IPS-18c (cell line): ENCODE data around the gene ACADSB.

Experiments used
- H3K4me3 ChIP-seq: 2 replicates; pipeline ENCODE4 v1.7.0; 2013; ENCODE audit warnings: low read depth, mild to moderate bottlenecking, low read length, moderate library complexity; ENCODE audit not compliant: insufficient read depth
- H3K9me3 ChIP-seq: one replicate; pipeline ENCODE4 v1.6.1; 2013; ENCODE audit warnings: mild to moderate bottlenecking, low read length, moderate library complexity; ENCODE audit not compliant: control insufficient read depth, insufficient read depth

Gene ACADSB

DNA sequence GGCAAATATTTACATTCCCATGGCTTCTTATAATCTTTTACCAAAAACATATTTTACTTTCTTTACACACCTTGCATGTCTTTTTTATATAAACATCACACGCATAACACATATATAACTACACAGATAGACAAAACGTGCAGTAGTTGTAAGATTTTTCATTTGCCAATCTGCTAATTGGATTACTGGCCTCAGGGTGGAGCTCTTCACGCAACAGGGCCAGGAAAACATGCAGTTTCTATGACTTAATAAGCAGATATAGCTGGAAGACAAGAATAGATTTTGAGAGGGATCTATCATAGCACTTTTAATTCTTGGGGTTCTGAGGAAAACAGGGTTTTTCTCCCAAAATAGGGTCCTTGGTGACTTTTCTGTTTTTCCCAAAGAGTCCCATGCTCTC, 12.7 kb downstream of the ACADSB start:
- H3K9me3 ChIP-seq = no peaks in the 10 kb centered on the region
- no peak overlapping the region for H3K4me3 ChIP-seq

- H3K9me3 ChIP-seq = no peaks in the 10 kb centered on the region
These were observed 15.7 kb downstream of the ACADSB start for GRCh38 chr10:123024540-123024939.

GRCh38 chr10:123026302-123026701, 17.5 kb downstream of the ACADSB start:
- no peak overlapping the region for H3K4me3 ChIP-seq
- no peaks in the 10 kb centered on the region for H3K9me3 ChIP-seq

More at GRCh38 chr10:123024540-123024939, 15.7 kb downstream of the ACADSB start:
- H3K4me3 ChIP-seq = no peak overlapping the region

DNA sequence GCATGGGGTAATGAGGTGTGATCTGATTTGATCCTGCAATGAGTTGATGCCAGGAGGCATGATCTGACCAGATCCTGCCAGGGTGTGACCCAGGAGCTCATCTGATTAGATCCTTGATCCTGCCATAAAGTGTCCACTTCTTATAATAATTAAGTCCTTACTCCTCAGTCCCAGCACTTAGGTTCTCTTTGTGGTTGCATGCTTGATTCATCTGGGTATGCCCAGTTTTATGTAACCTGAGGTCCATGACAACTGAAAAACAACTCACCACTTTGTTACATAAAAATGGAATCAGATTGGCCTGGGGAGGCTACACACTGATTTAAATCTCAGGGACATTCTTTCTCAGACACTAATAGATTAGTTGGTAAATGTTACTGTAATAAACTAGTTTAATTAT, 19.1 kb downstream of the ACADSB start:
- no peak overlapping the region for H3K4me3 ChIP-seq
- H3K9me3 ChIP-seq = no peaks in the 10 kb centered on the region

DNA sequence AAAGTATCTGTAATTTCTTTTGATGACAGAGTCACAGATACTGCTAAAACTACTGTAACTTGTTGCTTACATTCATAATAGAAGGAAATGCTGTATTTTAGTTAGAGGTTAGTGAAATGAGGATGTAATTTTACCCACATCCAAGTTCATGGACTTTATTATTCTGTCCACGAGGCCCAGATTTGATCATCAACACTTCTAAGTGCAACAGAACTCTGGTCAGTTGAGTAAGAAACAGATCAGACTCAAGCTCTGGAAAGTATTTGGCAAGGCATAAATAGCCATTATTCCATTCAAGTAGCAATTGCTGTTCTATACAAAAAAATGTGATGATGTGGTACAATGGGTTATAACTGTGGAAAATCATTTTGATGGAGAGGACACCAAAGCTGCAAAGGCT, 22.3 kb downstream of the ACADSB start:
- H3K9me3 ChIP-seq = no peaks in the 10 kb centered on the region
- H3K4me3 ChIP-seq = no peak overlapping the region

DNA sequence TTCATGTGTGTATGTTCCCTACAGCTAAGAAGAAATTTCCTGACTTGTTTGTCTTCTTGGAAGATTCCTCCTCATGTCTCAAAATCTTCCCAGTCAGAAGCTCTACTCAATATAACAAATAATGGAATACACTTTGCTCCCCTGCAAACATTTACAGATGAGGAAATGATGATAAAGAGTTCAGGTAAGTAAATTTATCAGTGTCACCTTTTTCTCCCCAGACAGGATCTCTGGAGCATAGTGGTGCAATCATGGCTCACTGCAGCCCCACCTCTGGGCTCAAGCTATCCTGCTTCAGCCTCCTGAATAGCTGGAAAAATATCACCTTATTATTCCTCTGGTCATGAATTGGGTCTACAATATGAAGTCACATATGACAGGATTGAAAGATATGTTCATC, 25.5 kb downstream of the ACADSB start:
- H3K4me3 ChIP-seq = no peak overlapping the region
- H3K9me3 ChIP-seq = no peaks in the 10 kb centered on the region

- Histone ChIP-seq H3K4me3 (no peak overlapping the region), H3K9me3 (no peaks in the 10 kb centered on the region)
These were observed 26.8 kb downstream of the ACADSB start for GRCh38 chr10:123035467-123036086.

DNA sequence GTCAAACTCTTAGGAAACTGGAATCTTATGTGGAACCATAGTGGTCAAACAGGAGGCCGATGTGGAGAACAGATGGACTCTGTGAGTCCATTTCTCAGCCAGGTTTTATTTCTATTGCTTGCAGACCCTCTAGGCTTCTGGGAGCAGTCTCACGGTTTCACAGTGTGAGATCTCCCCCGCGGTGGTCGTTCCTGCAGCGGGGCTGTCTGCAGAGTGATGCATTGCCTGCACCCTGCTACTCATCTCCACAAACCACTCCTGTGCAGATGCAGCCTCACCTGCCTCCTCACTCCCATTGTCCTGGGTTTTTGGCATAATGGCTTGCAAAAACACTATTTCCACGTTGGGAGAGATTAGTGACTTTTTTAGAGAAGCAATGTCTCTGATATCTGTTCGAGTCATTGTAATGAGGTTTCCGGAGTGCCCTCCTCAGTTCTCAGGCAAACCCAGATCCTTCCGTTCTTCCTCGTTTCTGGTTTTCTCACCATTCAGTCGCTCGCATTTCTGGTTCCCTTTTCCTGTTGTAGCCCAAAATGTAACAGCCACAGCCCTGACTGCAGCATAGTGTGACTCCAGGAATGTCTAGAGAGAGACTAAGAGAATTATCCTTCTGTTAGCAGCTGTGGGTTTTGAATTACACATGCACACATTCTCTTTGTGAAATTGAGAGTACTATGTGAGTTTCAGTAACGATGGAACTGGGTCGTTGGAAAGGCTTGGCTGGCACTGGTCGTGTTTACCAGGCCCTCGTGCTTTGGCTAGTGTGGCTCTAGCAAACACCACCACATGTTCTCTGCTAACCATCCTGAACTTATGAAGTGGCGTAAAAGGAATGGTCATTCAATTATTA, 30.2 kb downstream of the ACADSB start:
- H3K4me3 ChIP-seq = no peak overlapping the region
- H3K9me3 ChIP-seq = no peaks in the 10 kb centered on the region

DNA sequence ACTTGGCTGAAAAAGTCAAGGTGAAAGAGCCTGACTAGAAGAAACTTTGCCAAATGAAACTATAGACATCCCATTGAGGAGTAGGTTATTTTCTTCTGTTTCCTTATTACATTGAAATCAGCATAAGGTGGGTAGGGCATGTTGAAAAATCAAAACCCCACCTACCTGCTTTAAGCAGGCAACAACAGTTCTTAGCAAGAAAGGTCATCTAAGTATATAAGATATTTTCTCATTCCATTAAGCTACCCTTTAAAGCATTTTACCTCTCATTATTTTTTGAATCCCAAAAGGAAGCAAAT, 30.8 kb downstream of the ACADSB start:
- H3K9me3 ChIP-seq = no peaks in the 10 kb centered on the region

GRCh38 chr10:123042708-123043408, 34.1 kb downstream of the ACADSB start:
- H3K4me3 ChIP-seq = no peak overlapping the region
- no peaks in the 10 kb centered on the region for H3K9me3 ChIP-seq

More for the DNA sequence above, 30.8 kb downstream of the ACADSB start:
- no peak overlapping the region for H3K4me3 ChIP-seq

- Histone ChIP-seq H3K9me3 (no peaks in the 10 kb centered on the region), H3K4me3 (no peak overlapping the region)
These were observed 34.7 kb downstream of the ACADSB start for GRCh38 chr10:123043409-123043925.

DNA sequence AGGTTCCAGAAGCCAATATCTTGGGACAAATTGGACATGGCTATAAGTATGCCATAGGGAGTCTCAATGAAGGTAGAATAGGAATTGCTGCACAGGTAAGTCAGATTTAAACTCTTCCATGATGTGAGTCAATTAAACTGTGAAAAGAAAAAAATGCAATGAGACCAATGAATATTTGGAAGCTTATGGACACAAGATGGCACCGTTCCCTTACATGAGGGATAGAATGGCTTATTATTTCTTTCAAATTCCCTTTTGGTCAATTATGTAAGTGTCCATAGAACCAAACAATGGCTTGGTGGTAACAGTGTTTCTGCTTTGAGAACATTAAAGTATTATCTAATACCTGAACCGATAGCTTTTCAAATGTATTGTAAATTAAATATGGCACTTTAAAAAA, 35.6 kb downstream of the ACADSB start:
- H3K9me3 ChIP-seq = no peaks in the 10 kb centered on the region
- H3K4me3 ChIP-seq = no peak overlapping the region

GRCh38 chr10:123045961-123046731, 37.3 kb downstream of the ACADSB start:
- H3K9me3 ChIP-seq = no peaks in the 10 kb centered on the region
- H3K4me3 ChIP-seq = no peak overlapping the region

GRCh38 chr10:123057968-123058367, 49.2 kb downstream of the ACADSB start:
- no peaks in the 10 kb centered on the region for H3K9me3 ChIP-seq
- H3K4me3 ChIP-seq = no peak overlapping the region

DNA sequence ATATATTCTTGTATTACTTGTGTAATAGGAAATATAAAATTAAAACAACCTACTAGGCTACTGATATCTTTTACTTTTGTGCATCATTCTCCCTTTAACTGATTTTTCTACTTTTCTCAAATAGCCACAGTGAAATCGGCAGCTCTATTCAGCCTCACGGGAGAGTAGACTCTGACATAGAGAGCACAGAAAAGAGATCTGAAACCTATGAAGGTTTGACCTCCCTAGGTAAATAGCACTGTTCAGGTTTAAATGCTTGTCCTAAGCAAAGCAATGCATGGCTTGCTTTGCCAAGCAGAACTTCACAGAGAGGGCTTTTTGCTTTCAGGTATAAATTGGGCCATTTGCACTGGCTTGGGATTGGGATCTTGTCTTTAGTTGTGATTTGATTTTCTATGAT, 53.1 kb downstream of the ACADSB start:
- H3K4me3 ChIP-seq = no peak overlapping the region
- H3K9me3 ChIP-seq = no peaks in the 10 kb centered on the region

GRCh38 chr10:123062726-123063125, 53.9 kb downstream of the ACADSB start:
- H3K4me3 ChIP-seq = no peak overlapping the region
- no peaks in the 10 kb centered on the region for H3K9me3 ChIP-seq

GRCh38 chr10:123068087-123068853, 59.5 kb downstream of the ACADSB start:
- Histone ChIP-seq H3K9me3 (peaks cover 2% of the 10 kb centered on the region), H3K4me3 (no peak overlapping the region)
